GM23338 (cell line): ENCODE results near the gene TATDN3.

Source experiments
- CREB1 ChIP-seq: fragments of 250-450 bp; sonication (Bioruptor Pico); IDR thresholded peaks from 2 replicates; pipeline ENCODE4 v1.5.0; 2020; ENCODE audit warnings: low read depth, mild to moderate bottlenecking, moderate library complexity
- EZH2 ChIP-seq: fragments of 200-600 bp; sonication (generic); IDR thresholded peaks from one replicate; pipeline ENCODE4 v1.8.0; 2017; ENCODE audit warnings: antibody characterized with exemption, mild to moderate bottlenecking, low read depth; ENCODE audit not compliant: unreplicated experiment
- EZH2phosphoT487 ChIP-seq: fragments of 200-600 bp; sonication (generic); IDR thresholded peaks from one replicate; pipeline ENCODE4 v1.8.1; 2018; ENCODE audit warnings: antibody characterized with exemption; ENCODE audit not compliant: unreplicated experiment
- NANOG ChIP-seq: IDR thresholded peaks from 2 replicates; pipeline ENCODE4 v1.6.1; 2016; ENCODE audit warnings: antibody characterized with exemption, borderline replicate concordance
- STAT1 ChIP-seq: IDR thresholded peaks from one replicate; pipeline ENCODE4 v1.6.1; 2016; ENCODE audit warnings: antibody characterized with exemption; ENCODE audit not compliant: unreplicated experiment
- ZNF331 ChIP-seq: fragments of 250-450 bp; sonication (Bioruptor Pico); IDR thresholded peaks from 2 replicates; pipeline ENCODE4 v1.5.0; 2020; ENCODE audit warnings: low read depth, mild to moderate bottlenecking, moderate library complexity
- TF ChIP-seq, protein P1 (sequence below), 2 experiments: fragments of 200-600 bp in 1 of 2; sonication (generic) in 1 of 2; conservative IDR thresholded peaks; 2 replicates each; pipeline versions ENCODE4 v1.5.1 to v1.6.1; 2016 to 2017; ENCODE audit warnings: antibody characterized with exemption in 2 of 2, low read depth in 2 of 2, mild to moderate bottlenecking in 2 of 2, moderate library complexity in 1 of 2
- TF ChIP-seq, protein P2 (sequence below): IDR thresholded peaks from 2 replicates; pipeline ENCODE4 v1.6.1; 2016; ENCODE audit warnings: antibody characterized with exemption

DNA sequence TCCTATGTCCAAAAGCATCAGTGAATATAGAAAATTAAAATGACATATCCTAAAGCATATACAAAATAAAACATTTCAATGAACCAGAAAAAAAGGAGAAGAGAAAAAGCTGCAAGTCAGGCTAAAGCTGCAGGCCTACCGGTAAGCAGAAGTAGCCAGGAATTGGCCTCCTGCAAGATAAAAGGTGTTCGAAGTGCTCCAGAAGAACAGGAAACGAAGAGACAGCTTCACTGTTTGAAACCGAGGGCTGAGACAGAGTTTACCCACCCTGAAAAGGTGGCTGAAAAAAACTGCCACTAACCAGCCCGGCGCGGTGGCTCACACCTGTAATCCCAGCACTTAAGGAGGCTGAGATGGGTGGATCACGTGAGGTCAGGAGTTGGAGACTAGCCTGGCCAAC lies 37.5 kb upstream of the TATDN3 start:
- TF ChIP-seq, protein P1, sequence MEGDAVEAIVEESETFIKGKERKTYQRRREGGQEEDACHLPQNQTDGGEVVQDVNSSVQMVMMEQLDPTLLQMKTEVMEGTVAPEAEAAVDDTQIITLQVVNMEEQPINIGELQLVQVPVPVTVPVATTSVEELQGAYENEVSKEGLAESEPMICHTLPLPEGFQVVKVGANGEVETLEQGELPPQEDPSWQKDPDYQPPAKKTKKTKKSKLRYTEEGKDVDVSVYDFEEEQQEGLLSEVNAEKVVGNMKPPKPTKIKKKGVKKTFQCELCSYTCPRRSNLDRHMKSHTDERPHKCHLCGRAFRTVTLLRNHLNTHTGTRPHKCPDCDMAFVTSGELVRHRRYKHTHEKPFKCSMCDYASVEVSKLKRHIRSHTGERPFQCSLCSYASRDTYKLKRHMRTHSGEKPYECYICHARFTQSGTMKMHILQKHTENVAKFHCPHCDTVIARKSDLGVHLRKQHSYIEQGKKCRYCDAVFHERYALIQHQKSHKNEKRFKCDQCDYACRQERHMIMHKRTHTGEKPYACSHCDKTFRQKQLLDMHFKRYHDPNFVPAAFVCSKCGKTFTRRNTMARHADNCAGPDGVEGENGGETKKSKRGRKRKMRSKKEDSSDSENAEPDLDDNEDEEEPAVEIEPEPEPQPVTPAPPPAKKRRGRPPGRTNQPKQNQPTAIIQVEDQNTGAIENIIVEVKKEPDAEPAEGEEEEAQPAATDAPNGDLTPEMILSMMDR (conservative IDR thresholded peaks at IDR 0.05; ENCODE audit: low read depth in 2 of 2): no peak
- TF ChIP-seq EZH2: no peak
- no peak for TF ChIP-seq CREB1 (CRISPR knock-in tag)
- no peak for TF ChIP-seq ZNF331
- no peak for TF ChIP-seq STAT1
- TF ChIP-seq EZH2phosphoT487: no peak
- TF ChIP-seq, protein P2, sequence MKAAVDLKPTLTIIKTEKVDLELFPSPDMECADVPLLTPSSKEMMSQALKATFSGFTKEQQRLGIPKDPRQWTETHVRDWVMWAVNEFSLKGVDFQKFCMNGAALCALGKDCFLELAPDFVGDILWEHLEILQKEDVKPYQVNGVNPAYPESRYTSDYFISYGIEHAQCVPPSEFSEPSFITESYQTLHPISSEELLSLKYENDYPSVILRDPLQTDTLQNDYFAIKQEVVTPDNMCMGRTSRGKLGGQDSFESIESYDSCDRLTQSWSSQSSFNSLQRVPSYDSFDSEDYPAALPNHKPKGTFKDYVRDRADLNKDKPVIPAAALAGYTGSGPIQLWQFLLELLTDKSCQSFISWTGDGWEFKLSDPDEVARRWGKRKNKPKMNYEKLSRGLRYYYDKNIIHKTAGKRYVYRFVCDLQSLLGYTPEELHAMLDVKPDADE: no peak
- TF ChIP-seq NANOG: no peak
